Measurements from ENCODE around the gene ANTXR2. TPM values are rescaled to one million over a fixed set of nuclear protein-coding genes. Genes with fewer than 3 reads are reported as not detected.

The ANTXR2 gene
- total and polyA plus RNA-seq, 7 donors, result 3.3 to 21.9 (median 10.3) TPM

DNA sequence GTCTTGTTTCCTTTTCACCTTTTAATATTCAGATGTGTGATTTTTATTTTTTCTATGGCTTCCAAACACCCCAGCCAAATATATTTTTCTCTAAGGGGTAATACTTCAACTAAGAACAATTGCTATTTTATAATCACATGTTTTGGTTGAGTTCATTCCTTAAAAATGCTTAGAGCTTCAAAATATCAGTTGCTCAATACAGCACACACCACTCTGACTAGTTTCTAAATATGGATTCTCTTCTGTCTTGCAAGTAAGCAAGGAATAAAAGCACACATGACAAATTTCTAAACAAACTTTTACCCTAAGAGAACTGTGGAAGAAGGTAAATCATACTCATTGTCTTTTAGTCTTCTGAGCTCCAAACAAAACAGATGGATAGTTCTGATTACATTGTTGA, 27.2 kb downstream of the ANTXR2 start:
- Histone ChIP-seq H3K36me3 (ENCODE audit: insufficient read depth in 1 of 2, low read depth in 1 of 2) (no peaks in the 10 kb centered on the region), H3K27me3 (ENCODE audit: insufficient read depth in 3 of 3, low read length in 2 of 3) (no peaks in the 10 kb centered on the region), H3K9me3 (no peaks in the 10 kb centered on the region), H3K27ac (no peak overlapping the region), H3K4me3 (no peak overlapping the region), H3K4me1 (no peaks in the 10 kb centered on the region)
- intact Hi-C loops (cut with DNase I), result no loop called here
- peak in 3 of 4 donors; percentile 51 to 82 (median 63) for ATAC-seq
- no peak for DNase-seq
- TF ChIP-seq, protein P1, sequence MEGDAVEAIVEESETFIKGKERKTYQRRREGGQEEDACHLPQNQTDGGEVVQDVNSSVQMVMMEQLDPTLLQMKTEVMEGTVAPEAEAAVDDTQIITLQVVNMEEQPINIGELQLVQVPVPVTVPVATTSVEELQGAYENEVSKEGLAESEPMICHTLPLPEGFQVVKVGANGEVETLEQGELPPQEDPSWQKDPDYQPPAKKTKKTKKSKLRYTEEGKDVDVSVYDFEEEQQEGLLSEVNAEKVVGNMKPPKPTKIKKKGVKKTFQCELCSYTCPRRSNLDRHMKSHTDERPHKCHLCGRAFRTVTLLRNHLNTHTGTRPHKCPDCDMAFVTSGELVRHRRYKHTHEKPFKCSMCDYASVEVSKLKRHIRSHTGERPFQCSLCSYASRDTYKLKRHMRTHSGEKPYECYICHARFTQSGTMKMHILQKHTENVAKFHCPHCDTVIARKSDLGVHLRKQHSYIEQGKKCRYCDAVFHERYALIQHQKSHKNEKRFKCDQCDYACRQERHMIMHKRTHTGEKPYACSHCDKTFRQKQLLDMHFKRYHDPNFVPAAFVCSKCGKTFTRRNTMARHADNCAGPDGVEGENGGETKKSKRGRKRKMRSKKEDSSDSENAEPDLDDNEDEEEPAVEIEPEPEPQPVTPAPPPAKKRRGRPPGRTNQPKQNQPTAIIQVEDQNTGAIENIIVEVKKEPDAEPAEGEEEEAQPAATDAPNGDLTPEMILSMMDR (IDR thresholded peaks at IDR 0.05), result no peak

DNA sequence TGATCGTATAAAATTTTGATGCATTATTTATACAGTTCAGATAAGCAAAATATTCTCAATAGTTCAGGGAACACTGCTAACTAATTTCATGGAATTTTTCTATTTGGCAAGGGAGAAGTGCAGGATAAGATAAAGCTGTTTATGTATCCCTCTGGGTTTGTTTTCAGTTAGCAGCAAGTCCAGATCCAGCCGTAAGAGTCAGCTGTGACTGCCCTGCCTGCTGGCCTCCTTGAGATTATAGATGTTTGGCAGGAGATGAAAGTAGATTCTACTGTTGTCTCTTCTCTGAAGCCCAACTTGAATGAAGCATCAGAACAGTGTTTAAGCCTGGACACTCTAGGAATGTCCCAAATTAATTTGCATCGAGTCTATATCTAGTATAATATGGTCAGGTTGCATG, 29.5 kb downstream of the ANTXR2 start:
- no peaks in the 10 kb centered on the region for H3K36me3 ChIP-seq (ENCODE audit: insufficient read depth in 1 of 2, low read depth in 1 of 2)
- 42 to 56% (median 43%) methylated on average over 3 of the region's 3 CpGs for whole genome bisulfite sequencing, 3 donors
- H3K9me3 ChIP-seq, result no peaks in the 10 kb centered on the region
- ATAC-seq, result no peak
- no peak overlapping the region for H3K4me3 ChIP-seq
- H3K4me1 ChIP-seq, result no peaks in the 10 kb centered on the region
- no peaks in the 10 kb centered on the region for H3K27me3 ChIP-seq (ENCODE audit: insufficient read depth in 3 of 3, low read length in 2 of 3)
- H3K27ac ChIP-seq, result no peak overlapping the region
- TF ChIP-seq, protein P1 (IDR thresholded peaks at IDR 0.05), result no peak
- intact Hi-C loops (cut with DNase I), result no loop called here
- DNase-seq, result no peak

- DNase-seq (no peak), ATAC-seq (no peak)
- Histone ChIP-seq H3K9me3 (no peaks in the 10 kb centered on the region), H3K4me1 (no peaks in the 10 kb centered on the region), H3K27me3 (ENCODE audit: insufficient read depth in 3 of 3, low read length in 2 of 3) (no peaks in the 10 kb centered on the region), H3K27ac (no peak overlapping the region), H3K36me3 (ENCODE audit: insufficient read depth in 1 of 2, low read depth in 1 of 2) (no peaks in the 10 kb centered on the region), H3K4me3 (no peak overlapping the region)
- WGBS, 3 donors, result 94 to 99% (median 96%) methylated on average over 2 of the region's 2 CpGs
- intact Hi-C loops (cut with DNase I), result no loop called here
- TF ChIP-seq, protein P1 (IDR thresholded peaks at IDR 0.05), result no peak
Observed at GRCh38 chr4:80042821-80043220, 30.2 kb downstream of the ANTXR2 start.

GRCh38 chr4:80037864-80038263, 35.2 kb downstream of the ANTXR2 start:
- Histone ChIP-seq H3K36me3 (ENCODE audit: insufficient read depth in 1 of 2, low read depth in 1 of 2) (peaks cover 0 to 1% of the 10 kb centered on the region in 2 donors), H3K4me3 (no peak overlapping the region), H3K9me3 (no peaks in the 10 kb centered on the region), H3K27me3 (ENCODE audit: insufficient read depth in 3 of 3, low read length in 2 of 3) (no peaks in the 10 kb centered on the region), H3K4me1 (peaks cover 7% of the 10 kb centered on the region), H3K27ac (no peak overlapping the region)
- 92 to 97% (median 96%) methylated on average over 1 of the region's 1 CpG for WGBS, 3 donors
- TF ChIP-seq, protein P1 (IDR thresholded peaks at IDR 0.05), result no peak
- no peak for ATAC-seq
- intact Hi-C loops (cut with DNase I), result no loop called here
- no peak for DNase-seq

DNA sequence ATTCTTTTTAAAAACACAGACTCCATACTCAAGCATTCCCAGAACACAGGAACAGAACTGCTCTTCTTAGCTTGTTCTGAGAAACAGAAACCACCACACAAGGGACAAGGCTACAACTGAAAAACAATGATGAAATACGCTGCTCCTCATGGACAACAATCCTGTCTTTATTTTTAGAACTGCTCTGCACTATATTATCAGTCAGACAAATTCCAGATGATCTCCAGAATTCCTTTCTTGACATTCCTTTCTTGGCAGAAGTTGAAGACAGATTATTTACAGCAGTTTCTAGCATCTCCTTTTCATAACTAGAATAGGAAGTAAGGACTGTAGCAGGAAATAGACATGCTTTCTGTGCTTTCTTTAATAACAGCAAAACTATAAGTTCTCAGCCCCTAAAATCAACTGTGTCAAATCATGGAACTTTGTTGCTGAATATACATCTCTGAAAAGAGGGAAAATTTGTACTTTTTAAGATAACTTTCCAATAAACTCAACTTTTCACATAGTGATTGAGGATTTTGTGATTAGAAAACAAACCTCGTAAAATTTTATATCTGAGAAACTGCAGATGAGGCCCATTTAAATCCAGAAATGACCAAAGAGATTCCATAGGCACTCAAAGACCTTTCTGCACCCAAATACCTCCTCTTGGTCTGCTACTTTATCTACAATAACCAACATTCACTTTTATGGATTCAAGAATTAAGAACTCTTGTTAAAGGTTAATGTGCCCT, 35.9 kb downstream of the ANTXR2 start:
- Histone ChIP-seq H3K4me3 (peak overlapping the region; percentile 26), H3K36me3 (ENCODE audit: insufficient read depth in 1 of 2, low read depth in 1 of 2) (peaks cover 0 to 3% of the 10 kb centered on the region in 2 donors), H3K27ac (peak overlapping the region; percentile 60), H3K9me3 (no peaks in the 10 kb centered on the region), H3K27me3 (ENCODE audit: insufficient read depth in 3 of 3, low read length in 2 of 3) (no peaks in the 10 kb centered on the region), H3K4me1 (peaks cover 7% of the 10 kb centered on the region)
- no peak for DNase-seq
- ATAC-seq, result peak in 3 of 4 donors; percentile 67 to 79 (median 76)
- 41 to 59% (median 43%) methylated on average over 2 of the region's 2 CpGs for WGBS, 3 donors
- intact Hi-C loops (cut with DNase I), result no loop called here
- TF ChIP-seq, protein P1 (IDR thresholded peaks at IDR 0.05), result no peak
